CD4-positive, CD25-positive, alpha-beta regulatory T cell (primary cell): ENCODE data around the gene REG4. TPM values are rescaled to one million over a fixed set of nuclear protein-coding genes. Genes with fewer than 3 reads are reported as not detected.
"Not testable (repeated sequence)": the region's sequence is repeated elsewhere in the genome, so short reads cannot be mapped to it uniquely, and the experiment has no call there.

Source experiments
- ATAC-seq, 2 donors: fragments of 150-1000 bp; cut with Tn5 transposase; one replicate each; pipeline ENCODE4 v1.10.0; 2021; ENCODE audit warnings: low read depth in 2 of 2, moderate number of reproducible peaks in 2 of 2, moderate library complexity in 1 of 2
- DNase-seq, 3 donors: peaks; one replicate each; pipeline versions ENCODE4 v3.0.0 to v3.0.0-alpha.2; 2012 to 2022; ENCODE audit warnings: mixed read lengths in 1 of 3
- H3K27ac ChIP-seq: one replicate; pipeline ENCODE4 v1.7.0; 2013; ENCODE audit warnings: mild to moderate bottlenecking, low read length; ENCODE audit not compliant: insufficient read depth, poor library complexity, severe bottlenecking
- H3K27me3 ChIP-seq: one replicate; pipeline ENCODE4 v1.7.0; 2013; ENCODE audit warnings: low read length; ENCODE audit not compliant: control insufficient read depth, insufficient read depth
- H3K36me3 ChIP-seq: one replicate; pipeline ENCODE4 v1.7.0; 2013; ENCODE audit warnings: mild to moderate bottlenecking, low read length, moderate library complexity; ENCODE audit not compliant: control insufficient read depth, insufficient read depth
- H3K4me1 ChIP-seq: 2 replicates; pipeline ENCODE4 v1.7.0; 2013; ENCODE audit warnings: mild to moderate bottlenecking, low read length; ENCODE audit not compliant: insufficient read depth, control insufficient read depth, poor library complexity, severe bottlenecking
- H3K4me3 ChIP-seq: one replicate; pipeline ENCODE4 v1.7.0; 2013; ENCODE audit warnings: low read depth, mild to moderate bottlenecking, low read length, moderate library complexity
- H3K9me3 ChIP-seq, 2 experiments: 1 replicate in 1 of 2; 2 replicates in 1 of 2; pipeline ENCODE4 v1.7.0; 2013; ENCODE audit warnings: low read length in 2 of 2, mild to moderate bottlenecking in 1 of 2, moderate library complexity in 1 of 2; ENCODE audit not compliant: control insufficient read depth in 2 of 2
- H3K27ac Mint-ChIP-seq, 3 donors: one replicate each; pipeline ENCODE4 v1.8.0; 2020 to 2022; ENCODE audit warnings: mild to moderate bottlenecking in 3 of 3, mixed read lengths in 3 of 3, moderate library complexity in 2 of 3
- H3K27me3 Mint-ChIP-seq: one replicate; pipeline ENCODE4 v1.8.0; 2022; ENCODE audit warnings: mild to moderate bottlenecking, mixed read lengths
- H3K36me3 Mint-ChIP-seq: one replicate; pipeline ENCODE4 v1.8.0; 2020; ENCODE audit warnings: mixed read lengths
- H3K4me1 Mint-ChIP-seq, 4 donors: one replicate each; pipeline ENCODE4 v1.8.0; 2020 to 2022; ENCODE audit warnings: mixed read lengths in 4 of 4, mild to moderate bottlenecking in 1 of 4
- H3K4me3 Mint-ChIP-seq, 4 donors: one replicate each; pipeline ENCODE4 v1.8.0; 2020 to 2022; ENCODE audit warnings: mild to moderate bottlenecking in 4 of 4, mixed read lengths in 4 of 4, moderate library complexity in 3 of 4
- H3K9me3 Mint-ChIP-seq, 7 donors: one replicate each; pipeline ENCODE4 v1.8.0; 2020 to 2022; ENCODE audit warnings: mixed read lengths in 7 of 7, mild to moderate bottlenecking in 3 of 7, moderate library complexity in 2 of 7
- polyA plus RNA-seq, 4 donors: library from polyadenylated mRNA; unstranded; fragments of 300-500 nt; fragmentation: Illumina TruSeq; gene quantifications; one replicate each; pipeline ENCODE4 v1.2.3, GENCODE V29; 2021
- total RNA-seq: library from RNA; stranded (reverse); gene quantifications from one replicate; pipeline ENCODE4 v1.2.3, GENCODE V29; 2022

The REG4 gene
- total and polyA plus RNA-seq, 5 donors from 2014 or later, result 0.41 to 1.5 TPM; not detected in 3

GRCh38 chr1:119795261-119796200 is 15.7 kb downstream of the REG4 start:
- peaks cover 2% of the 10 kb centered on the region for H3K27me3 ChIP-seq
- H3K9me3 ChIP-seq, result no peaks in the 10 kb centered on the region
- no peaks in the 10 kb centered on the region for H3K36me3 ChIP-seq
- ATAC-seq (no peak), DNase-seq (no peak)
- no peak overlapping the region for H3K4me3 ChIP-seq
- H3K9me3 Mint-ChIP-seq, result no peaks in the 10 kb centered on the region
- no peak overlapping the region for H3K27ac Mint-ChIP-seq
- no peaks in the 10 kb centered on the region for H3K4me1 ChIP-seq
- H3K36me3 Mint-ChIP-seq, result no peaks in the 10 kb centered on the region
- peaks cover 16% of the 10 kb centered on the region for H3K27me3 Mint-ChIP-seq
- peaks cover 0 to 11% (median 0%) of the 10 kb centered on the region in 4 donors for H3K4me1 Mint-ChIP-seq
- no peak overlapping the region for H3K4me3 Mint-ChIP-seq
- no peak overlapping the region for H3K27ac ChIP-seq

GRCh38 chr1:119794876-119795240 is 16.4 kb downstream of the REG4 start:
- H3K27me3 ChIP-seq, result peaks cover 2% of the 10 kb centered on the region
- no peaks in the 10 kb centered on the region for H3K9me3 Mint-ChIP-seq
- DNase-seq (no peak), ATAC-seq (no peak)
- no peak overlapping the region for H3K27ac ChIP-seq
- H3K4me1 ChIP-seq, result no peaks in the 10 kb centered on the region
- H3K4me3 ChIP-seq, result no peak overlapping the region
- no peaks in the 10 kb centered on the region for H3K9me3 ChIP-seq
- H3K4me3 Mint-ChIP-seq, result no peak overlapping the region
- H3K36me3 Mint-ChIP-seq, result no peaks in the 10 kb centered on the region
- H3K36me3 ChIP-seq, result no peaks in the 10 kb centered on the region
- H3K4me1 Mint-ChIP-seq, result peaks cover 0 to 6% (median 0%) of the 10 kb centered on the region in 4 donors
- no peak overlapping the region for H3K27ac Mint-ChIP-seq
- peaks cover 20% of the 10 kb centered on the region for H3K27me3 Mint-ChIP-seq

- DNase-seq (no peak), ATAC-seq (no peak)
- Mint-ChIP-seq H3K27ac (no peak overlapping the region), H3K4me1 (peaks cover 0 to 4% (median 0%) of the 10 kb centered on the region in 4 donors), H3K9me3 (no peaks in the 10 kb centered on the region), H3K27me3 (peaks cover 22% of the 10 kb centered on the region), H3K36me3 (no peaks in the 10 kb centered on the region), H3K4me3 (no peak overlapping the region)
- Histone ChIP-seq H3K36me3 (no peaks in the 10 kb centered on the region), H3K27me3 (peaks cover 2% of the 10 kb centered on the region), H3K9me3 (no peaks in the 10 kb centered on the region), H3K4me3 (no peak overlapping the region), H3K4me1 (no peaks in the 10 kb centered on the region), H3K27ac (no peak overlapping the region)
Observed at GRCh38 chr1:119794230-119794875, 16.9 kb downstream of the REG4 start.

GRCh38 chr1:119791377-119791776 is 19.9 kb downstream of the REG4 start:
- no peaks in the 10 kb centered on the region for H3K4me1 ChIP-seq
- DNase-seq (no peak), ATAC-seq (no peak)
- H3K27ac ChIP-seq, result no peak overlapping the region
- no peak overlapping the region for H3K4me3 ChIP-seq
- Mint-ChIP-seq H3K4me3 (no peak overlapping the region), H3K9me3 (no peaks in the 10 kb centered on the region), H3K27ac (no peak overlapping the region), H3K4me1 (no peaks in the 10 kb centered on the region), H3K36me3 (no peaks in the 10 kb centered on the region), H3K27me3 (peaks cover 25% of the 10 kb centered on the region)
- H3K9me3 ChIP-seq, result no peaks in the 10 kb centered on the region
- peaks cover 2% of the 10 kb centered on the region for H3K27me3 ChIP-seq
- no peaks in the 10 kb centered on the region for H3K36me3 ChIP-seq

GRCh38 chr1:119790451-119791198 is 20.6 kb downstream of the REG4 start:
- Mint-ChIP-seq H3K36me3 (no peaks in the 10 kb centered on the region), H3K4me1 (no peaks in the 10 kb centered on the region), H3K4me3 (no peak overlapping the region), H3K27ac (no peak overlapping the region), H3K27me3 (peaks cover 20% of the 10 kb centered on the region), H3K9me3 (no peaks in the 10 kb centered on the region)
- Histone ChIP-seq H3K9me3 (no peaks in the 10 kb centered on the region), H3K27ac (no peak overlapping the region), H3K36me3 (no peaks in the 10 kb centered on the region), H3K27me3 (peaks cover 2% of the 10 kb centered on the region), H3K4me1 (no peaks in the 10 kb centered on the region), H3K4me3 (no peak overlapping the region)
- DNase-seq (no peak), ATAC-seq (no peak)

- H3K9me3 ChIP-seq, result no peaks in the 10 kb centered on the region
- H3K4me1 Mint-ChIP-seq, result no peaks in the 10 kb centered on the region
- no peaks in the 10 kb centered on the region for H3K27me3 ChIP-seq
- peaks cover 0 to 3% (median 0%) of the 10 kb centered on the region in 7 donors for H3K9me3 Mint-ChIP-seq
- no peak overlapping the region for H3K4me3 Mint-ChIP-seq
- no peak overlapping the region for H3K27ac ChIP-seq
- no peak for ATAC-seq
- peaks cover 20% of the 10 kb centered on the region for H3K27me3 Mint-ChIP-seq
- H3K4me3 ChIP-seq, result no peak overlapping the region
- H3K36me3 ChIP-seq, result no peaks in the 10 kb centered on the region
- no peak overlapping the region for H3K27ac Mint-ChIP-seq
- H3K4me1 ChIP-seq, result no peaks in the 10 kb centered on the region
- no peak for DNase-seq
- no peaks in the 10 kb centered on the region for H3K36me3 Mint-ChIP-seq
Observed at GRCh38 chr1:119787776-119788175, 23.5 kb downstream of the REG4 start.

- not testable (repeated sequence) for H3K36me3 ChIP-seq, H3K4me1 ChIP-seq, H3K4me3 Mint-ChIP-seq, H3K27me3 ChIP-seq, H3K4me1 Mint-ChIP-seq, H3K27ac Mint-ChIP-seq, H3K4me3 ChIP-seq, H3K27ac ChIP-seq, H3K9me3 Mint-ChIP-seq, ATAC-seq, H3K36me3 Mint-ChIP-seq, H3K9me3 ChIP-seq
- peak in 1 of 3 donors; percentile 60 for DNase-seq
- H3K27me3 Mint-ChIP-seq, result peaks cover 21% of the 10 kb centered on the region
Observed at GRCh38 chr1:119786473-119787050, 24.7 kb downstream of the REG4 start.
